NCI-H1930 (cell line): ENCODE results near the gene S100B.

Experiments used
- DNase-seq, 2 experiments: peaks; one replicate each; lab custom pipeline; 2025; lab: John Stamatoyannopoulos, UW

The S100B gene

DNA sequence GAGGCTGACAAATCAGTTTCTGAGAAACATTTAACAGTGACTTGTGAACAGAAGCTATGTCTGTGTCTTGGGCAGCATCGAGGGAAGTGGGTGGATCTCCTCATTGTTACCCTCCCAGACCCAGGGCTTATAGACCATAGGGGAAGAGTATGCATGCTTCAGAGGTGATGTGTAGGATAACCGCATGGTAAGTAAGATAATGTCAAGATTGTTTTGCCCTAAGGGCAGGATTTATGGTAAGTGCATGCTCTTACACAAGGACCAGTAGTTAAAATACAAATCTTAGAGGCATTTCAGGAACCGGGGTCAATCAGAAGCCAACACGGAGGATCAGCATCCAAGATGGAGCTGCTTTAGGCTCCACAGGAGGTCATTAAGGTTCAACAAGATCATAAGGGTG, 22.8 kb upstream of the S100B start:
- DNase-seq: no peak

DNA sequence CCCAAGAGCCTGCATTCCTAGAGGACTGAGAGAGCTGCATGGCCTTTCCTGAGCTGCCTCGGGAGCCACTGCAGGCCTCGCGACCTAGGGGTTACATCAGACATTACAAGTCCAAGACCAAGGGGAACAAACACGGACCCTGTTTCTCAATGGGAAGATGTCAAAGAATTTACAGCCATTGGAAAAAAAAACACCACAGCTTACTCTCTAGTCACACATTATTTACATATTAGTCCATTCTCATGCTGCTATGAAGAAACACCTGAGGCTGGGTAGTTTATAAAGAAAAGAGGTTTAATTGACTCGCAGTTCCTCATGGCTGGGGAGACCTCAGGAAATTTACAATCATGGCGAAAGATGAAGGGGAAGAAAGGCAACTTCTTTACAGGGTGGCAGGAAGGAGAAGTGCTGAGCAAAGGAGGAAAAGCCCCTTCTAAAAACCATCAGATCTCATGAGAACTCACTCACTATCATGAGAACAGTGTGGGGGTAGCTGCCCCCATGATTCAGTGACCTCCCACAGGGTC, 22.2 kb upstream of the S100B start:
- no peak for DNase-seq

DNA sequence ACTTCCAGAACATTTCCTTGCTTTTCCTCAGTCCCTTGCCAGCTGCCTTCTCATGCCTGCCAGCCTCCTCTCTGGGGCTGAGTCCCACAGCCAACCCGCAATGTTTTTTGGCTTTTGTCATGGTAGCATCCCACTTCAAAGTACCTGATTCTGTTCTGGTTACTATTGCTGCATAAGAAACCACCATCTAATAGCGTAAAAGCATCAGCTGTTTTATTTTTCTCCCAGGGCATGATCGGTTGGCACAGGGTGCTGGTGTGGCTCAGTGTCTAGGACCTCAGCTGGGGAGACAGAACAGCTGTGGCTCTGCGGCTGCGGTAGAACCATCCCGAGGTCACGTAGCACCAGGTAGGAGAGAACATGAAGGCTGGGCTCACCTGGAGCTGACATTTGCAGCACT, 21.7 kb upstream of the S100B start:
- no peak for DNase-seq

DNA sequence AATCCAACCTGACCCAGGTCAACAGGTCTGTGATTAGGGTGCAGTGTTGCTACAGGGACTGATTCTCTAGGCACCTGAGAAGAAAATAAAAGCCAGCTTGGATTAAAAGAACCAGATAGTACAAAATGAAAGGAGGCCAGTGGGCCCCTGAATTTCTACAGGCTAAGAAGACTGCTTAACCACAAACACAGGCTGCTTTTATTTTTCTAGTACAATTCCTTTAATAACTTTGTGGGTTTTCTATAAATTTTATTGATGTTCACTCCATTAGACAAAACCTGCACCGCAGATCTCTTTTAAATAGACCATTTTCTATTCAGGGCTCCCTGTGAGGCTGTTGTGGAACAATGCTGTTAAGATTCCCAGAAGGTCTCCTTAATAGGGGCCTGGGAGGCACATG, 20.9 kb upstream of the S100B start:
- no peak for DNase-seq

DNA sequence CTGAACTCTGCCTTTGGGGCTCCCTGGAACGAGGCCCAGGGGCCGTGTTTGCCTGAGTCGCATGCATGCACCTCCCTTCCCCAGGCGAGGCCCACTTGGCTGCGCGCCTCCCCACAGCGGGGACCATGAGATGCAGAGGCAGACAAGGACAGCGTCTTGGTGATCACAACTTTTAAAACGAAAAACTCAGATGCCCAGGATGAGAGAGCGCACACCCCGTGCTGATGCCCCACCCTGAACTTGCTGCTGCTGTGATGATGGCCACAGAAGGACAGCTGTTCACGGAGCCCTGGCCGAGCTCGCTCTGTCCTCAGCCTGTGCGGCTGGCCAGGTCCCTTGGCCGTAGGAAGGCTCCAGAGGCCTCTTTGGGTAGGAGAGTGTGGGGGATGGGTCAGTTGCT, 19.2 kb upstream of the S100B start:
- DNase-seq: no peak

DNA sequence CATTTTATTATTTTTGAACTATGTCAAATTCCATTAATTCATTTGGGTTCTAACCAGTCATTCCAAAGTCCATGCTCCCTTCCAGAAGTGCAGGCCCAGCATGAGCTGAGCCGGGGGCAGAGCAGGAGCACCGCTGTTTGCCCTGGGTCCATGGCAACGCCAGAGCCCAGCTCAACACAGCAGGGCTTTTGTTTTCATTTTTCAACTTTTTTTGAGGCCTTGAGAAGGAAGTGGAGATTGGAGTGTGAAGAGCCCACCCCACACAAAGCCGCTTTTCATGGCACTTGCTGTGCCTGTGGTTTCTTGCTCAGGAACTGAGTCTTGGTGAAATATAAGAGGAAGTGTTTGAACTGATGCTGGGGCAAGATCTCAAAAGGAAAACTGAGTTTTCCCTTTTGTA, 17.3 kb upstream of the S100B start:
- DNase-seq: no peak

DNA sequence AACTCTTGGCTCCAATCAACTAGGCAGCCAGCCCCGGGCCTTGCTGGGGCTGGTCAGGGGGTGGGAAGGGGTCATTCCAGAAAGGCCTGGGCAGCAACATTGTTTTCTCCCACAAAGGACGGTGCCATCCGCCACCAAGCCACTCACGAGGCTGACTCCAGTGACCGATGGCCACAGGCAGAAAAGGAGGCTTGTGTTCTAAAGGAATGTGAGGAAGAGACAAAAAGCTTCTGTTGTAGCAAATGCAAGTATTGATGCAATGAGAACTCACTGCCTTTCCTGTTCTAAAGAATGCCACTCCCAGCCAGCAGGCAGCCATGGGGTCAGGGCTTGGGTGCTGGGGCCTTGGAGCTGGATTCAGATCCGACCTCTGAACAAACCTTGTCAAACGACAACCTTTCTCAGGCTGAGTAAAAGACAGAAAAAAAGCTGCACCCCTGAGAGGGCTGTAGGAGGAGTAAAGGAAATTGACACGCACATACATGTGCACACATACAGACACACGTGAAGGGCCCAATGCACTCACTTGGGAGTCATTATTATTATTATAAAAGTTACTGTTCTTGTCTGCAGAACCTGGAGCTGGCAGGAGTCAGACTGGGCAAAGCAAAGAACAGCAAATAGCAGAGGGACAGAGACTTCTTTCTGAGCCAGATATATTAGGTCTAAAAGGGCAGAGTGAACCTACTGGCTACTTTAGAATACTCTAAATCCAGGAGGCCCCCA, 16.7 kb upstream of the S100B start:
- no peak for DNase-seq

DNA sequence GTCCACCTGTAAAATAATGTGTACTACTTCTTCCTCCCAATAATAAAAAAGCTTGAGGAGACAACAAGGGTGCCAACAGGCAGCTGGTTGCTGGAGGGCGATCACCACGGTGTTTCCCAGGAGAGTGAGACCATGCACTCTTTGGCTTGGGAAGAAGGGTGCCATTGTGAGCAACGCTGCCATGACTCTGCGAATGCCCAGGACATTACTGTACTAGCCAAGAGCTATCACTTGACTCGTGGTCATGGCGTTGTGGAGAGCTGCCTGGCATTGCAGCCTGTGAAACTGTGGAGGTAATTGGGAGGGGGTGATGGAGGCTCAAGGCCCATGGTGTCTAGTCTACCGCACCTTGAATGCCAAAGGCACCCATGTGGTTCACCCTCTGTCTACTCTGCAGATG, 16.0 kb upstream of the S100B start:
- no peak for DNase-seq

DNA sequence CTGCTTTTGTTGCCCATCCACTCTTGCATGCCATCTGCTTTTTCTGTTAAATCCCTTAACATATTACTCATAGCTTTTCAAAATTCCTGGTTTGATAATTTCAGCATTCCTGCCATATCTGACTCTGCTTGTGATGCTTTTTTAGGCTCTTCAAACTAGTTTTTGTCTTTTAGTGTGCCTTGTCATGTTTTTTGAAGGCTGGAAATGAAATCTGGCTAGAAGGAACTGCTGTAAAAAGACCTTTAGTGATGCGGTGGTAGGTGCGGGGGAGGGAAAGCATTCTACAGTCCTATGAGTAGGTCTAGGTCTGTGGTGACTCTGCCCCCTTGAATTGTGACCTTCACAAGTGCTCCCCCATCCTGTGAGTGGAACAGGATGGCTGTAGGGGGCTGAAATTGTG, 15.0 kb upstream of the S100B start:
- DNase-seq: no peak

DNA sequence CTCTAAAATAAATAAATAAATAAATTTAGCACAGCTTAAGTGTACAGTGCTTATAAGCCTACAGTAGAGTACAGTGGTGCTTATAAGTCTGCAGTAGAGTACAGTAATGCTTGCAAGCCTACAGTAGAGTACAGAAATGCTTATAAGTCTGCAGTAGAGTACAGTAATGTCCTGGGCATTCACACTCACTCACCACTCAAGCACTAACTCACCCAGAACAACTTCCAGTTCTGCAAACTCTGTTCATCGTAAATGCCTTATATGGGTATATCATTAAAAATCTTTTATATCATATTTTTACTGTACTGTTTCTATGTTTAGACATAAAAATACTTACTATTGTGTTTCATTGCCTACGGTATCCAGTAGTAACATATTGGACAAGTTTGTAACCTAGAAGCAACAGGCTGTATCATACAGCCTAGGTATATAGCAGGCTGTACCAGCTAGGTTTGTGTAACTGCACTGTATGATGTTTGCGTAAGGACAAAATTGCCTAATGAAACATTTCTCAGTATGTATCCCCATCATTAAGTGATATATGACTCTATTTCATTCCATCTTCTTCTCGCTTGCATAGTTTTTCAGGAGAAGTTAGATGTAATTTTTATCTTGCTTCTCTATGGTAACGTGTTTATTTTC, 14.0 kb upstream of the S100B start:
- no peak for DNase-seq

DNA sequence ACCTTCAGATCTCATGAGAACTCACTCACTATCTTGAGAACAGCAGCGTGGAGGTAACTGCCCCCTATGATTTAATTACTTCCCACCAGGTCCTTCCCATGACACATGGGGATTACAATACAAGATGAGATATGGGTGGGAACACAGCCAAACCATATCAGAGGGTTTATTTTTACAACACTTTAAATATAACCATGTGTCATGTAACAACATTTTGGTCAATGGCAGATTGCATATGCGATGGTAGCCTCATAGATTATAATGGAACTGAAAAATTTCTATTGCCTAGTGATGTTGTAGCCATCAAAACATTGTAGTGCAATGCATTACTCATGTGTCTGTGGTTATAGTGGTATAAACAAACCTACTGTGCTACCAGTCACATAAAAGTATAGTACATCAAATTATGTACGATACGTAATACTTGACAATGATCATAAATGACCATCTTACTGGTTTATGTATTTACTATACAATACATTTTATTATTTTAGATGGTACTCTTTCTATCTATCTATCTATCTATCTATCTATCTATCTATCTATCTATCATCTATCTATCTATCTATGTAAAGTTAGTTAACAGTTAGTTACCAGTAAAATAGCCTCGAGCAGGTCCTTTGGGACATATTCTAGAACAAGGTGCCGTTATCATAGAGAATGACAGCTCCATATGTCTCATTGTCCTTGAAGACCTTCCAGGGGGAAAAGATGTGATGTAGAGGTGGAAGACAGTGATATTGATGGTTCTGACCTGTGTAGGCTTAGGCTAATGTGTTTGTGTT, 12.6 kb upstream of the S100B start:
- no peak for DNase-seq

DNA sequence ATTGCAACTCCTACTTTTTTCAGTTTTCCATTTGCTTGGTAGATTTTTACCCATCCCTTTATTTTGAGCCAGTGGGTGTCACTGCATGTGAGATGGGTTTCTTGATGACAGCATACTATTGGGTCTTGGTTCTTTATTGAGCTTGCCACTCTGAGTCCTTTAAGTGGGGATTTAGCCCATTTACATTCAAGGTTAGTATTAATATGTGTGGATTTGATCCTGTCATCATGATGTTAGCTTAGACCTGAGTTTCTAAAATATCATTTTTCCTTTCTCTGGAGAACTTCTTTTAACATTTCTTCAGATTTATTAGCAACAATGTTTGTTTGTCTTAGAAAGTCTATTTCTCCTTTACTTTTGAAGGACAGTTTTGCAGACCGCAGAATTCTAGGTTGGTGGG, 11.8 kb upstream of the S100B start:
- no peak for DNase-seq

DNA sequence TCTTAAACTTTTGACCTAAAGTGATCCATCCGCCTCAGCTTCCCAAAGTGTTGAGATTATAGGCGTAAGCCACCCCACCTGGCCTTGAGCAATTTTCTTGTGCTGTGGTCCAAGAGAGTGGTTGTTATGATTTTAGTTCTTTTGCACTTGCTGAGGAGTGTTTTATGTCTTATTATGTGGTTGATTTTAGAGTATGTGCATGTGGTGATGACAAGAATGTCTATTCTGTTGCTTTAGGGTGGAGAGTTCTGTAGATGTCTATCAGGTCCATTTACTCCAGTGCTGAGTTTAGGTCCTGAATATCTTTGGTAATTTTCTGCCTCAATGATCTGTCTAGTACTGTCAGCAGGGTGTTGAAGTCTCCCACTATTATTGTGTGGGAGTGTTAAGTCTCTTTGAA, 11.2 kb upstream of the S100B start:
- DNase-seq: no peak

DNA sequence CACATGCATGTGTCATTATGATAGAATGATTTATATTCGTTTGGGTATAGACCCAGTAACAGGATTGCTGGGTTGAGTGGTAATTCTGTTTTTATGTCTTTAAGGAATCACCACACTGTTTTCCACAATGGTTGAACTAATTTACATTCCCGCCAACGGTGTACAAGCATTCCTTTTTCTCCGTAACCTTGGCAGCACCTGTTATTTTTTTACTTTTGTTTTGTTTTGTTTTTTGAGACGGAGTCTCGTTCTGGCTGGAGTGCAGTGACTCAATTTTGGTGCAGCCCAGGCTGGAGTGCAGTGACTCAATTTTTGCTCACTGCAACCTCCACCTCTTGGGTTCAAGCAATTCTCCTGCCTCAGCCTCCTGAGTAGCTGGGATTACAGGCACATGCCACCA, 8.5 kb upstream of the S100B start:
- DNase-seq: no peak

DNA sequence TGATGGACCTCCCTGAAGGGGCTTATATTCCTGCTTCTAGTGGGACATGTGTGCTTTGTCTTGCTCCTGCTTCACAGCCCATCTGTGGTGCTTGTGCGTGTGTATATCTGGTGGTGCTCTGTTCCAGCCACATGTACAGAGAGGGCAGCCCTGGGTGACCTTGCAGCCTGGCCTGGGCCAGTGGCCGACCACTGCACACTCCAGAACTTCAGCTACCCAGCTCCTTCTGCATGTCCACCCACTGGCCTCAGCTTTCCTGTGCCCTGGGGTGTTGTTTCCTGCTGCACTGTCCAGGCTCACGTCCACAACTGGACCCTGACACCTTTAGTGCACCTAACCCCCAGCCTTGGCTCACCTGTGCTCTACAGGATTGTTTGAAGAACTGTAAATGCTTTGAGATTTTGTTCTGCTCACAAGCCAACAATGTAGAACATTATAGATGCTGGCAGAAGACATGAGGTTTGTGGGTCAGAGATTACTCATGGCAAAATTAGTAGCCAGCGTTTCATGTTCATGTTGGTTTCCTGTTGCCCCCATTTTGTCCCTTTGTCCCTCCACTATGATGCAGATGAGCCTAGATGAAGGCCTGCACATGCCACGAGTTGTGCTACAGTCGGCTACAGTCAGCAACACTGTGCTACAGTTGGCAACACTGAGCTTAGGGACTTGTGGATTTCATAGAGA, 5.3 kb upstream of the S100B start:
- DNase-seq: no peak

DNA sequence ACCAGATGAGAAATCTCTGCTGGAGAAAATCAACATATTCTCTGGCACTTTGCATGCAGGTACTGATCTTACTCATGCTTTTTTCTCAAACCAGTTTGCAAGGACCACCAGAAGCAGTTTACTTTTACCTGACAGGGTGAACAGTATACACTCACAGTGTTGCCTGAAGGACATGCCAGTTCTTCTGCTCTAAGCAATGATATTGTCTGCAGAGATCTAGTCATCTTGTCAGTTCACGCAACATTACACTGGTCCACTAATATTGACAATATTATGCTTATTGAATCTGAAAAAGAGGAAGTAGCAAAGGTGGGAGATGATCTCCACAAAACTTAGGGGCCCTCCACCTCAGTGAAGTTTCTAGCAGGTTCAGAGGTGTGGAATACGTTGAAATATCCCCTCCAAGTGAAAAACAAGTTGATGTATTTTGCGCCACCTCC, 3.8 kb upstream of the S100B start:
- DNase-seq: no peak

DNA sequence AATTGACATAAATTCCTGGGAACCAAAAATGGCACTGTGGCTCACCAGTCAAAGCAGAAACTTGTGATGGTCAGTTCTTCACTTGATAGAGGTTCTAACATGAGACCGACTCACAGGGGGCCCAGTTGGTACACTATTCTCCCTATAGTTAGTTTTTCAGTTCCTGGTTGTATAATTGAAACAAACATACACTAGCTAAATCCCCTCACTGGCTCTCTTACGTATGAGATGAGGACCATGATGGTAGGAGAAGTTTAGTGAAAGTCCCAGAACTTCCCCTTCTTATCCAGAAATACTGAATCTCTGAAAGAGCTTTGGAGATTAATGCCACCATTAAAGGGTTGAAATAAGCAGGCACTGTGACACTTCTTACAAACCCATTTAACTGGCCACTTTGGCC, 2.8 kb upstream of the S100B start:
- DNase-seq: no peak

DNA sequence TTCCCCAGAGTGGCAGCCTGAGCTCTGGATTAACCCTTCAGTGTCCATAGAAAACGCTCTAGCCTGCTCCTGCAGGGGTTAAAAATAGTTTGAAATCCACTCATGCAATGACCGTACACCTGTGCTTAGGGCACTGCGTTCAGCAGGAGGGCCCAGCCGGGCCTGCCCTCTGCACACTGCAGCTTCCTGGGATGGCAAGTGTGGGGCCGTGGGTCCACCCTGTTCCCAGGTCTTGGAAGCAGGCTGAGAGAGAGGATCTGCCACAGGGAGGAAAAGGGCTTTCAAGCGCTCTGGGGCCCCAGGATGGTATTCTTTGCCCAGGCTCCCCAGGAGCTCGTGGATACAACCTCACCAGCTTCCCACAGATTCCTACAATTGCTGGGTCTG, 1.5 kb upstream of the S100B start:
- no peak for DNase-seq

DNA sequence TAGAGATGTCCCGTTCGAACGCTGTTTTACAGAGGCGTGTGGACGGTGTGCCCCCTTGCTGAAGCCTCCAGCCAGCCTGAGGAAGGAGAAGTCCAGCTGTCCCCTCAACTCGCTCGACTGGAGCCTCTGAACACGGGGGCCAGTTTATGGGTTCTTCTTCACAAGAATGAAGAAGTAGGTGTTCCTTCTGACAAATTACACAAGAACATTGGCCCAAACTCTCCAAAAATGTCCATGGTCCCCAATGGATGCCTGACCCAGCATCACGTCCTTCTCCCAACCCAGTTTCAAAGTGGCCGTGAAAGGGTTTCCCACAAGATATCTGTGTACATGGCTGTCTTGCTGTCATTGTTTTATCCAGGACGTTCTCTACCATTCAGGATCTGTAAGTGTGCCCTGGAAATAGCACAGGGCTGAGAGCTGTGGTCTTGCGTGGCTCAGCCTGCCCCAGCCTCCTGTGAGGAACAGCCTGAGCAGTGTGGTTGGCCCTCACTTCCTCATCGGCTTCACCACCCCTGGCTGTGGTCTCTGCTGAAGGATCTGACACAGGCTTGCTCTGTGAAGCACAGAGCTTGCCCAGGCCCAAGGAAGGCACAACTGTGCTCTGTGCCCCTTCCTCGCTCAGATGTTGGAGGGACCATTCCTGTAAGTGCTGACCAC, 1.0 kb upstream of the S100B start:
- DNase-seq: no peak

DNA sequence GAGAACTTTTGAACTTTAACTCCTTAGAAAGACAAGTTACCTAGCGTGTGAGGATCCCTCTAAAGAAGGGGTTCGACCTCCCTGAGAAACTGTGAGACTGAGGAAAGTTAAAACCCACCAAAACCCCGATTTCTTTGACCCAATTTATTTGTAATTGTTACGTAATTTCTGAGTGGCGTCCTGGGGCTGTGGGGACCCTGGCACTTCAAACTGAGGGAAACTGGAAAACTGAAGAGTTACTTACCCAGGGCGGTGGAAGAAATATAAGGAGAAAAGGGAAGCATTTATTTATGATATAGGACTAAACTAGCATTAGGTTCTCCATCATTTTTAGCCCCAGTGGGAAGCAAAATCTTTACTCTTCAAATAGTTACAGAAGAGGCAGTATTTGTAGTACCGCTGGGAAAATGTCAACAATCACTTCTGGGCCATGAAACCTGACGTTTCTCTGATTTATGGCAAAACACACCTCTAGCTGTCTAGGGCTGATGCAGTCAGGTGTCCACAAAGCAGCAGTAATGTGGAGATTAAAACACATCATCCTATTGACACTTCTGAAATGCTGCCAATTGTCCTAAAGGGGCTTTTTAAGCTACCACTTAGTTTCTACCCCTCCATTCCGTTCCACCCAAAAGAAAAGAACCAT, 430 bp downstream of the S100B start:
- no peak for DNase-seq

DNA sequence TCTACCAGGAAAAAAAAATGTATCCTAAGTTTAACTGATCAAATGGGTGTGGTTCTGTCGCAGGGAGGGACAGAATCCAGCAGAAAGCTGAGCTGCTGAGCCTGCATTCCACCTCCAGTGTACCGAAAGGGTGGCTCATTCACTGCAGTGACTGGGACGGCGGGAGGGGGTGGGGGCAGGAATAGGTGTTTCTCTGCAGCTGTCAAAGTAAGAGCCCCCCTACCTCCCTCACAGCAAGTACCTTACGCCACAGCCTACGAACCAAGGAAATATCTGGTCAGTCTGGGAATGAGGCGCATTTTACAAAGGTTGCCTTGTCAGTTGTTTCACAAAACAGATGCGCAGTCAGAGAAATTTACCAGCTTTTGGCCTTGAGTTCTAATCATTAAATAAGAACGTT, 1.7 kb downstream of the S100B start:
- DNase-seq: no peak
